H1 (cell line): ENCODE measurements around the gene ASAP2. TPM values are rescaled to one million over a fixed set of nuclear protein-coding genes. Genes with fewer than 3 reads are reported as not detected.

Source experiments
- CTCF ChIA-PET: fragments of 300-600 bp; sonication (Branson Sonifier 250); formaldehyde crosslinking; loops from one replicate; lab custom pipeline; 2021; ENCODE audit not compliant: partially characterized antibody; lab: Charles Lee
- POLR2A ChIA-PET: fragments of 300-600 bp; sonication (Branson Sonifier 250); formaldehyde crosslinking; loops from one replicate; lab custom pipeline; 2021; ENCODE audit warnings: inconsistent platforms; ENCODE audit not compliant: partially characterized antibody; lab: Charles Lee
- DNase-seq, 2 experiments: peaks; one replicate each; pipeline versions ENCODE4 v3.0.0 to v3.0.0-alpha.2; 2010 to 2022; ENCODE audit warnings: low spot score in 2 of 2, low read depth in 1 of 2, mixed read lengths in 1 of 2
- FAIRE-seq: peaks from 2 replicates; lab custom pipeline; 2011; peaks lifted over from hg19 to GRCh38; lab: Jason Lieb, UNC
- H2AFZ ChIP-seq: 2 replicates; pipeline ENCODE4 v1.8.1; 2012; ENCODE audit warnings: low read length, inconsistent platforms
- H2AK5ac ChIP-seq: 2 replicates; pipeline ENCODE4 v1.6.1; 2013; ENCODE audit warnings: low read depth, low read length
- H2BK120ac ChIP-seq: replicated peaks from 2 replicates; pipeline ENCODE3; 2013; ENCODE audit warnings: low read depth, low read length, inconsistent platforms
- H2BK12ac ChIP-seq: 2 replicates; pipeline ENCODE4 v1.6.1; 2013; ENCODE audit warnings: low read depth, low read length
- H2BK15ac ChIP-seq: 2 replicates; pipeline ENCODE4 v1.6.1; 2013; ENCODE audit warnings: low read length
- H2BK20ac ChIP-seq: 2 replicates; pipeline ENCODE4 v1.6.1; 2013; ENCODE audit warnings: low read length
- H2BK5ac ChIP-seq: 2 replicates; pipeline ENCODE4 v1.6.1; 2013; ENCODE audit warnings: low read depth, low read length
- H3K14ac ChIP-seq: 2 replicates; pipeline ENCODE4 v1.6.1; 2013; ENCODE audit warnings: inconsistent platforms; ENCODE audit not compliant: insufficient read length
- H3K18ac ChIP-seq: 2 replicates; pipeline ENCODE4 v1.6.1; 2013; ENCODE audit warnings: low read length; ENCODE audit errors: extremely low read depth
- H3K23ac ChIP-seq: 2 replicates; pipeline ENCODE4 v1.6.1; 2013; ENCODE audit warnings: inconsistent platforms; ENCODE audit not compliant: insufficient read length
- H3K23me2 ChIP-seq: 2 replicates; pipeline ENCODE4 v1.6.1; 2013; ENCODE audit warnings: low read depth, low read length
- H3K27ac ChIP-seq: 2 replicates; pipeline ENCODE4 v1.6.1; 2011; ENCODE audit warnings: low read depth, low read length, inconsistent platforms
- H3K27me3 ChIP-seq, 4 experiments: replicated peaks in 1 of 4; 1 replicate in 1 of 4; 2 replicates in 3 of 4; pipeline versions ENCODE4 v1.6.1 to v1.8.1; 2011 to 2013; ENCODE audit warnings: low read length in 3 of 4, mild to moderate bottlenecking in 3 of 4, inconsistent platforms in 2 of 4, mixed read lengths in 2 of 4, moderate library complexity in 1 of 4; ENCODE audit not compliant: control insufficient read depth in 3 of 4, insufficient read depth in 3 of 4; ENCODE audit errors: extremely low read depth in 1 of 4
- H3K36me3 ChIP-seq, 4 experiments: 2 replicates each; pipeline versions ENCODE4 v1.6.1 to v1.8.1; 2011 to 2013; ENCODE audit warnings: mild to moderate bottlenecking in 4 of 4, low read length in 3 of 4, moderate library complexity in 2 of 4, control low read depth in 1 of 4, inconsistent platforms in 1 of 4; ENCODE audit not compliant: insufficient read depth in 4 of 4, control insufficient read depth in 2 of 4
- H3K4ac ChIP-seq: replicated peaks from 2 replicates; pipeline ENCODE3; 2013; ENCODE audit warnings: low read length, low read depth, mixed read lengths, inconsistent platforms; ENCODE audit not compliant: insufficient read length
- H3K4me1 ChIP-seq, 4 experiments: replicated peaks in 1 of 4; 1 replicate in 1 of 4; 2 replicates in 3 of 4; pipeline versions ENCODE4 v1.6.1 to v1.8.1; 2011 to 2013; ENCODE audit warnings: low read length in 3 of 4, inconsistent platforms in 2 of 4, mixed read lengths in 1 of 4; ENCODE audit not compliant: insufficient read depth in 4 of 4, control insufficient read depth in 3 of 4
- H3K4me2 ChIP-seq, 2 experiments: 2 replicates each; pipeline versions ENCODE4 v1.6.1 to v1.8.1; 2011 to 2013; ENCODE audit warnings: low read depth in 2 of 2, low read length in 2 of 2, control low read depth in 1 of 2, inconsistent platforms in 1 of 2, mild to moderate bottlenecking in 1 of 2; ENCODE audit not compliant: insufficient read depth in 1 of 2
- H3K4me3 ChIP-seq, 4 experiments: fragments of 200-600, 300-600 bp in 1 of 4; sonication (generic), shearing (Covaris generic), sonication (Bioruptor Twin) in 1 of 4; 2 replicates each; pipeline versions ENCODE4 v1.5.1 to v1.8.1; 2011 to 2016; ENCODE audit warnings: low read length in 4 of 4, low read depth in 3 of 4, control low read depth in 2 of 4, inconsistent platforms in 2 of 4, mild to moderate bottlenecking in 2 of 4, mixed read lengths in 1 of 4, moderate library complexity in 1 of 4; ENCODE audit not compliant: insufficient read depth in 2 of 4; ENCODE audit errors: extremely low read depth in 1 of 4
- H3K56ac ChIP-seq: replicated peaks from 2 replicates; pipeline ENCODE3; 2013; ENCODE audit warnings: low read depth, mild to moderate bottlenecking, mixed read lengths, low read length, inconsistent platforms; ENCODE audit not compliant: insufficient read length
- H3K79me1 ChIP-seq: 2 replicates; pipeline ENCODE4 v1.6.1; 2013; ENCODE audit warnings: low read depth, low read length, control low read depth
- H3K79me2 ChIP-seq, 2 experiments: 2 replicates each; pipeline versions ENCODE4 v1.6.1 to v1.8.1; 2012 to 2013; ENCODE audit warnings: low read length in 2 of 2, mild to moderate bottlenecking in 2 of 2, inconsistent platforms in 1 of 2; ENCODE audit not compliant: insufficient read depth in 2 of 2, control insufficient read depth in 1 of 2
- H3K9ac ChIP-seq, 4 experiments: replicated peaks in 1 of 4; 1 replicate in 1 of 4; 2 replicates in 3 of 4; pipeline versions ENCODE4 v1.6.1 to v1.8.1; 2011 to 2013; ENCODE audit warnings: low read depth in 3 of 4, low read length in 3 of 4, control low read depth in 2 of 4, mild to moderate bottlenecking in 2 of 4, moderate library complexity in 2 of 4, inconsistent platforms in 1 of 4; ENCODE audit errors: extremely low read depth in 1 of 4
- H3K9me3 ChIP-seq, 2 experiments: 2 replicates each; pipeline versions ENCODE4 v1.6.1 to v1.8.1; 2012 to 2013; ENCODE audit warnings: mild to moderate bottlenecking in 2 of 2, moderate library complexity in 2 of 2, control low read depth in 1 of 2, inconsistent platforms in 1 of 2, low read depth in 1 of 2, low read length in 1 of 2, mixed read lengths in 1 of 2; ENCODE audit not compliant: insufficient read depth in 2 of 2
- H4K20me1 ChIP-seq, 2 experiments: replicated peaks in 1 of 2; 2 replicates each; pipeline versions ENCODE3 to v1.8.1; 2011 to 2013; ENCODE audit warnings: inconsistent platforms in 2 of 2, low read length in 2 of 2, mild to moderate bottlenecking in 1 of 2; ENCODE audit not compliant: insufficient read depth in 2 of 2, control insufficient read depth in 1 of 2
- H4K5ac ChIP-seq: 2 replicates; pipeline ENCODE4 v1.6.1; 2013; ENCODE audit warnings: low read length, low read depth, mixed read lengths, inconsistent platforms; ENCODE audit not compliant: insufficient read length
- H4K8ac ChIP-seq: 2 replicates; pipeline ENCODE4 v1.8.0; 2013; ENCODE audit warnings: mild to moderate bottlenecking, moderate library complexity, low read length, inconsistent platforms; ENCODE audit not compliant: insufficient read depth; ENCODE audit errors: extremely low read depth
- H4K91ac ChIP-seq: replicated peaks from 2 replicates; pipeline ENCODE3; 2013; ENCODE audit warnings: low read length, mixed read lengths, inconsistent platforms; ENCODE audit not compliant: insufficient read length
- CBX5 ChIP-seq: fragments of 300-800, 300-1000 bp; sonication (generic); IDR thresholded peaks from 2 replicates; pipeline ENCODE4 v1.7.1; 2016; ENCODE audit warnings: antibody characterized with exemption, low read length, low read depth
- CEBPB ChIP-seq: IDR thresholded peaks from 2 replicates; pipeline ENCODE4 v1.6.1; 2012; ENCODE audit warnings: low read depth, low read length
- NANOG ChIP-seq: IDR thresholded peaks from 2 replicates; pipeline ENCODE4 v1.6.1; 2011; ENCODE audit warnings: low read length, low read depth, mild to moderate bottlenecking, inconsistent platforms; ENCODE audit not compliant: insufficient read depth, poor library complexity, severe bottlenecking
- RFX5 ChIP-seq: IDR thresholded peaks from 2 replicates; pipeline ENCODE4 v1.6.1; 2011; ENCODE audit warnings: low read depth, low read length, improper control_type of control experiment, borderline replicate concordance
- SIRT6 ChIP-seq: IDR thresholded peaks from one replicate; pipeline ENCODE4 v1.7.1; 2012; ENCODE audit warnings: low read length, inconsistent platforms
- SIX5 ChIP-seq: IDR thresholded peaks from 2 replicates; pipeline ENCODE4 v1.6.1; 2011; ENCODE audit warnings: mild to moderate bottlenecking, low read depth, low read length
- WGBS, 2 experiments: shearing (Covaris generic) in 1 of 2; methylation state at CpG; one replicate each; pipeline versions ENCODE4 v1.1.6 to v1.1.7; 2013 to 2015; ENCODE audit warnings: low lambda C conversion rate in 2 of 2, mixed read lengths in 2 of 2, inconsistent platforms in 1 of 2, low coverage in 1 of 2, missing lambda C conversion rate in 1 of 2; ENCODE audit not compliant: insufficient replicate concordance in 2 of 2, insufficient coverage in 1 of 2, insufficient read length in 1 of 2; ENCODE audit errors: extremely low coverage in 1 of 2, missing lambda C conversion rate in 1 of 2; 5-methylcytosine and 5-hydroxymethylcytosine counted together
- polyA plus RNA-seq, 7 experiments: library from polyadenylated mRNA; depleted of rRNA in 3 of 7; stranded (reverse) in 5 of 7; unstranded in 2 of 7; fragments of >200 nt in 5 of 7; fragments of 200-250 nt in 2 of 7; gene quantifications; 1 replicate in 5 of 7; 2 replicates in 1 of 7; 4 replicates in 1 of 7; pipeline versions ENCODE4 v1.2.1 to v1.2.3, GENCODE V29; 2011 to 2013; ENCODE audit warnings: missing spikeins in 2 of 7, mixed read lengths in 2 of 7
- total RNA-seq: library from RNA; stranded (reverse); fragmentation: NEBNext Ultra II Directional; extraction: Animal tissue kit (Norgen Biotek cat#: 25700); gene quantifications from 2 replicates; pipeline ENCODE4 v1.2.1, GENCODE V29; 2021

Gene ASAP2
- total and polyA plus RNA-seq, 2 of the 8 experiments (the other 6 are each of a cell fraction or from before 2014, with no cell fraction given), result 10.2 to 18.7 TPM

GRCh38 chr2:9199716-9200632 lies 6.6 kb upstream of the ASAP2 start:
- ChIA-PET CTCF (interaction anchor here (0.9 to 1.4 kb wide), 4 partner anchors 18 to 172 kb away, joined by 3 to 5 read pairs (median 4); no protein-coding TSS in a partner anchor), POLR2A (no interaction called here)
- no peak for FAIRE-seq
- no peak overlapping the region for H2BK12ac ChIP-seq
- no peaks in the 10 kb centered on the region for H3K9me3 ChIP-seq
- H3K27me3 ChIP-seq, result no peaks in the 10 kb centered on the region; a peak in 2 of 7 replicates
- H4K20me1 ChIP-seq, result no peaks in the 10 kb centered on the region
- no peak overlapping the region for H4K91ac ChIP-seq
- H3K4me3 ChIP-seq, result no peak overlapping the region
- TF ChIP-seq SIX5 (no peak), CEBPB (no peak), CBX5 (no peak), RFX5 (no peak), NANOG (no peak), SIRT6 (no peak)
- H3K4me2 ChIP-seq, result no peak overlapping the region
- H3K36me3 ChIP-seq, result no peaks in the 10 kb centered on the region
- no peak overlapping the region for H3K23ac ChIP-seq
- H3K27ac ChIP-seq, result no peak overlapping the region
- no peaks in the 10 kb centered on the region for H3K79me2 ChIP-seq
- no peaks in the 10 kb centered on the region for H3K79me1 ChIP-seq
- H2BK120ac ChIP-seq, result no peak overlapping the region
- no peak overlapping the region for H3K18ac ChIP-seq
- WGBS, 2 experiments, result 84% methylated on average over 9 of the region's 9 CpGs; no CpG with 5 or more reads in 1 of the 2 experiments
- no peaks in the 10 kb centered on the region for H3K4me1 ChIP-seq
- H2AK5ac ChIP-seq, result no peak overlapping the region
- no peak overlapping the region for H3K14ac ChIP-seq
- peak in 1 of 2 experiments; percentile 19 for DNase-seq
- H2BK20ac ChIP-seq, result no peak overlapping the region
- H3K56ac ChIP-seq, result no peak overlapping the region
- no peak overlapping the region for H2BK5ac ChIP-seq
- H2BK15ac ChIP-seq, result no peak overlapping the region
- no peak overlapping the region for H4K5ac ChIP-seq
- no peak overlapping the region for H2AFZ ChIP-seq
- H3K4ac ChIP-seq, result no peak overlapping the region
- no peak overlapping the region for H3K9ac ChIP-seq
- H4K8ac ChIP-seq, result no peak overlapping the region
- no peaks in the 10 kb centered on the region for H3K23me2 ChIP-seq
